Measurements from ENCODE around the gene CD200.

Gene CD200

GRCh38 chr3:112372396-112372795, 39.4 kb downstream of the CD200 start:
- TF ChIP-seq CTCF (conservative IDR thresholded peaks at IDR 0.05; ENCODE audit: low read depth): no peak
- no peak for DNase-seq (ENCODE audit: low spot score)
- no peak overlapping the region for H3K27ac ChIP-seq
- ChIA-PET CTCF (no interaction called here), POLR2A (ENCODE audit: low non-redundant PET) (no interaction called here)

GRCh38 chr3:112373476-112373875, 40.5 kb downstream of the CD200 start:
- ChIA-PET POLR2A (ENCODE audit: low non-redundant PET) (no interaction called here), CTCF (no interaction called here)
- no peak overlapping the region for H3K27ac ChIP-seq
- TF ChIP-seq CTCF (conservative IDR thresholded peaks at IDR 0.05; ENCODE audit: low read depth): no peak
- no peak for DNase-seq (ENCODE audit: low spot score)

GRCh38 chr3:112373924-112374323, 41.0 kb downstream of the CD200 start:
- DNase-seq (ENCODE audit: low spot score): no peak
- CTCF ChIA-PET: no interaction called here
- TF ChIP-seq CTCF (conservative IDR thresholded peaks at IDR 0.05; ENCODE audit: low read depth): no peak
- no peak overlapping the region for H3K27ac ChIP-seq
- POLR2A ChIA-PET (ENCODE audit: low non-redundant PET): no interaction called here

GRCh38 chr3:112374333-112374734, 41.4 kb downstream of the CD200 start:
- H3K27ac ChIP-seq: no peak overlapping the region
- TF ChIP-seq CTCF (conservative IDR thresholded peaks at IDR 0.05; ENCODE audit: low read depth): no peak
- DNase-seq (ENCODE audit: low spot score): no peak
- ChIA-PET POLR2A (ENCODE audit: low non-redundant PET) (no interaction called here), CTCF (no interaction called here)

GRCh38 chr3:112375117-112375516, 42.2 kb downstream of the CD200 start:
- no peak overlapping the region for H3K27ac ChIP-seq
- POLR2A ChIA-PET (ENCODE audit: low non-redundant PET): no interaction called here
- DNase-seq (ENCODE audit: low spot score): no peak
- CTCF ChIA-PET: no interaction called here
- TF ChIP-seq CTCF (conservative IDR thresholded peaks at IDR 0.05; ENCODE audit: low read depth): no peak

- no peak overlapping the region for H3K27ac ChIP-seq
- no peak for TF ChIP-seq CTCF (conservative IDR thresholded peaks at IDR 0.05; ENCODE audit: low read depth)
- no peak for DNase-seq (ENCODE audit: low spot score)
- POLR2A ChIA-PET (ENCODE audit: low non-redundant PET): no interaction called here
- CTCF ChIA-PET: no interaction called here
Measured at GRCh38 chr3:112376241-112376911, 43.4 kb downstream of the CD200 start.

- no peak for TF ChIP-seq CTCF (conservative IDR thresholded peaks at IDR 0.05; ENCODE audit: low read depth)
- CTCF ChIA-PET: no interaction called here
- POLR2A ChIA-PET (ENCODE audit: low non-redundant PET): no interaction called here
Measured at GRCh38 chr3:112376992-112377391, 44.0 kb downstream of the CD200 start.

More at GRCh38 chr3:112376992-112377391, 44.0 kb downstream of the CD200 start:
- H3K27ac ChIP-seq: no peak overlapping the region
- DNase-seq (ENCODE audit: low spot score): no peak

All from RWPE1 (cell line).